H1 (cell line): Measurements from ENCODE around the gene GDNF. TPM values are rescaled to one million over a fixed set of nuclear protein-coding genes. Genes with fewer than 3 reads are reported as not detected.

ENCODE experiments used
- CTCF ChIA-PET: fragments of 300-600 bp; sonication (Branson Sonifier 250); formaldehyde crosslinking; loops from one replicate; lab custom pipeline; 2021; ENCODE audit not compliant: partially characterized antibody; lab: Charles Lee
- POLR2A ChIA-PET: fragments of 300-600 bp; sonication (Branson Sonifier 250); formaldehyde crosslinking; loops from one replicate; lab custom pipeline; 2021; ENCODE audit warnings: inconsistent platforms; ENCODE audit not compliant: partially characterized antibody; lab: Charles Lee
- DNase-seq, 2 experiments: peaks; one replicate each; pipeline versions ENCODE4 v3.0.0 to v3.0.0-alpha.2; 2010 to 2022; ENCODE audit warnings: low spot score in 2 of 2, low read depth in 1 of 2, mixed read lengths in 1 of 2
- FAIRE-seq: peaks from 2 replicates; lab custom pipeline; 2011; peaks lifted over from hg19 to GRCh38; lab: Jason Lieb, UNC
- H2AFZ ChIP-seq: 2 replicates; pipeline ENCODE4 v1.8.1; 2012; ENCODE audit warnings: low read length, inconsistent platforms
- H2AK5ac ChIP-seq: 2 replicates; pipeline ENCODE4 v1.6.1; 2013; ENCODE audit warnings: low read depth, low read length
- H2BK120ac ChIP-seq: replicated peaks from 2 replicates; pipeline ENCODE3; 2013; ENCODE audit warnings: low read depth, low read length, inconsistent platforms
- H2BK12ac ChIP-seq: 2 replicates; pipeline ENCODE4 v1.6.1; 2013; ENCODE audit warnings: low read depth, low read length
- H2BK15ac ChIP-seq: 2 replicates; pipeline ENCODE4 v1.6.1; 2013; ENCODE audit warnings: low read length
- H2BK20ac ChIP-seq: 2 replicates; pipeline ENCODE4 v1.6.1; 2013; ENCODE audit warnings: low read length
- H2BK5ac ChIP-seq: 2 replicates; pipeline ENCODE4 v1.6.1; 2013; ENCODE audit warnings: low read depth, low read length
- H3K14ac ChIP-seq: 2 replicates; pipeline ENCODE4 v1.6.1; 2013; ENCODE audit warnings: inconsistent platforms; ENCODE audit not compliant: insufficient read length
- H3K18ac ChIP-seq: 2 replicates; pipeline ENCODE4 v1.6.1; 2013; ENCODE audit warnings: low read length; ENCODE audit errors: extremely low read depth
- H3K23ac ChIP-seq: 2 replicates; pipeline ENCODE4 v1.6.1; 2013; ENCODE audit warnings: inconsistent platforms; ENCODE audit not compliant: insufficient read length
- H3K23me2 ChIP-seq: 2 replicates; pipeline ENCODE4 v1.6.1; 2013; ENCODE audit warnings: low read depth, low read length
- H3K27ac ChIP-seq: 2 replicates; pipeline ENCODE4 v1.6.1; 2011; ENCODE audit warnings: low read depth, low read length, inconsistent platforms
- H3K27me3 ChIP-seq, 4 experiments: replicated peaks in 1 of 4; 1 replicate in 1 of 4; 2 replicates in 3 of 4; pipeline versions ENCODE4 v1.6.1 to v1.8.1; 2011 to 2013; ENCODE audit warnings: low read length in 3 of 4, mild to moderate bottlenecking in 3 of 4, inconsistent platforms in 2 of 4, mixed read lengths in 2 of 4, moderate library complexity in 1 of 4; ENCODE audit not compliant: control insufficient read depth in 3 of 4, insufficient read depth in 3 of 4; ENCODE audit errors: extremely low read depth in 1 of 4
- H3K36me3 ChIP-seq, 4 experiments: 2 replicates each; pipeline versions ENCODE4 v1.6.1 to v1.8.1; 2011 to 2013; ENCODE audit warnings: mild to moderate bottlenecking in 4 of 4, low read length in 3 of 4, moderate library complexity in 2 of 4, control low read depth in 1 of 4, inconsistent platforms in 1 of 4; ENCODE audit not compliant: insufficient read depth in 4 of 4, control insufficient read depth in 2 of 4
- H3K4ac ChIP-seq: replicated peaks from 2 replicates; pipeline ENCODE3; 2013; ENCODE audit warnings: low read length, low read depth, mixed read lengths, inconsistent platforms; ENCODE audit not compliant: insufficient read length
- H3K4me1 ChIP-seq, 4 experiments: replicated peaks in 1 of 4; 1 replicate in 1 of 4; 2 replicates in 3 of 4; pipeline versions ENCODE4 v1.6.1 to v1.8.1; 2011 to 2013; ENCODE audit warnings: low read length in 3 of 4, inconsistent platforms in 2 of 4, mixed read lengths in 1 of 4; ENCODE audit not compliant: insufficient read depth in 4 of 4, control insufficient read depth in 3 of 4
- H3K4me2 ChIP-seq, 2 experiments: 2 replicates each; pipeline versions ENCODE4 v1.6.1 to v1.8.1; 2011 to 2013; ENCODE audit warnings: low read depth in 2 of 2, low read length in 2 of 2, control low read depth in 1 of 2, inconsistent platforms in 1 of 2, mild to moderate bottlenecking in 1 of 2; ENCODE audit not compliant: insufficient read depth in 1 of 2
- H3K4me3 ChIP-seq, 4 experiments: fragments of 200-600, 300-600 bp in 1 of 4; sonication (generic), shearing (Covaris generic), sonication (Bioruptor Twin) in 1 of 4; 2 replicates each; pipeline versions ENCODE4 v1.5.1 to v1.8.1; 2011 to 2016; ENCODE audit warnings: low read length in 4 of 4, low read depth in 3 of 4, control low read depth in 2 of 4, inconsistent platforms in 2 of 4, mild to moderate bottlenecking in 2 of 4, mixed read lengths in 1 of 4, moderate library complexity in 1 of 4; ENCODE audit not compliant: insufficient read depth in 2 of 4; ENCODE audit errors: extremely low read depth in 1 of 4
- H3K56ac ChIP-seq: replicated peaks from 2 replicates; pipeline ENCODE3; 2013; ENCODE audit warnings: low read depth, mild to moderate bottlenecking, mixed read lengths, low read length, inconsistent platforms; ENCODE audit not compliant: insufficient read length
- H3K79me1 ChIP-seq: 2 replicates; pipeline ENCODE4 v1.6.1; 2013; ENCODE audit warnings: low read depth, low read length, control low read depth
- H3K79me2 ChIP-seq, 2 experiments: 2 replicates each; pipeline versions ENCODE4 v1.6.1 to v1.8.1; 2012 to 2013; ENCODE audit warnings: low read length in 2 of 2, mild to moderate bottlenecking in 2 of 2, inconsistent platforms in 1 of 2; ENCODE audit not compliant: insufficient read depth in 2 of 2, control insufficient read depth in 1 of 2
- H3K9ac ChIP-seq, 4 experiments: replicated peaks in 1 of 4; 1 replicate in 1 of 4; 2 replicates in 3 of 4; pipeline versions ENCODE4 v1.6.1 to v1.8.1; 2011 to 2013; ENCODE audit warnings: low read depth in 3 of 4, low read length in 3 of 4, control low read depth in 2 of 4, mild to moderate bottlenecking in 2 of 4, moderate library complexity in 2 of 4, inconsistent platforms in 1 of 4; ENCODE audit errors: extremely low read depth in 1 of 4
- H3K9me3 ChIP-seq, 2 experiments: 2 replicates each; pipeline versions ENCODE4 v1.6.1 to v1.8.1; 2012 to 2013; ENCODE audit warnings: mild to moderate bottlenecking in 2 of 2, moderate library complexity in 2 of 2, control low read depth in 1 of 2, inconsistent platforms in 1 of 2, low read depth in 1 of 2, low read length in 1 of 2, mixed read lengths in 1 of 2; ENCODE audit not compliant: insufficient read depth in 2 of 2
- H4K20me1 ChIP-seq, 2 experiments: replicated peaks in 1 of 2; 2 replicates each; pipeline versions ENCODE3 to v1.8.1; 2011 to 2013; ENCODE audit warnings: inconsistent platforms in 2 of 2, low read length in 2 of 2, mild to moderate bottlenecking in 1 of 2; ENCODE audit not compliant: insufficient read depth in 2 of 2, control insufficient read depth in 1 of 2
- H4K5ac ChIP-seq: 2 replicates; pipeline ENCODE4 v1.6.1; 2013; ENCODE audit warnings: low read length, low read depth, mixed read lengths, inconsistent platforms; ENCODE audit not compliant: insufficient read length
- H4K8ac ChIP-seq: 2 replicates; pipeline ENCODE4 v1.8.0; 2013; ENCODE audit warnings: mild to moderate bottlenecking, moderate library complexity, low read length, inconsistent platforms; ENCODE audit not compliant: insufficient read depth; ENCODE audit errors: extremely low read depth
- H4K91ac ChIP-seq: replicated peaks from 2 replicates; pipeline ENCODE3; 2013; ENCODE audit warnings: low read length, mixed read lengths, inconsistent platforms; ENCODE audit not compliant: insufficient read length
- BRCA1 ChIP-seq: IDR thresholded peaks from 2 replicates; pipeline ENCODE4 v1.6.1; 2012; ENCODE audit warnings: low read depth, low read length, improper control_type of control experiment
- CBX8 ChIP-seq: fragments of 300-800, 300-1000 bp; sonication (generic); IDR thresholded peaks from 2 replicates; pipeline ENCODE4 v1.7.1; 2016; ENCODE audit warnings: low read depth, low read length, borderline replicate concordance
- EP300 ChIP-seq, 2 experiments: IDR thresholded peaks; 1 replicate in 1 of 2; 2 replicates in 1 of 2; pipeline ENCODE4 v1.6.1; 2011 to 2012; ENCODE audit warnings: low read depth in 2 of 2, low read length in 2 of 2, mild to moderate bottlenecking in 2 of 2, borderline replicate concordance in 1 of 2, inconsistent platforms in 1 of 2, moderate library complexity in 1 of 2
- JUN ChIP-seq: IDR thresholded peaks from 2 replicates; pipeline ENCODE4 v1.6.1; 2011; ENCODE audit warnings: low read depth, mild to moderate bottlenecking, improper control_type of control experiment, low read length
- KDM5A ChIP-seq: fragments of 200-600 bp; IDR thresholded peaks from 2 replicates; pipeline ENCODE4 v1.7.1; 2012; ENCODE audit warnings: mild to moderate bottlenecking, low read length, inconsistent platforms, mixed read lengths
- RAD21 ChIP-seq, 2 experiments: IDR thresholded peaks in 1 of 2; conservative IDR thresholded peaks in 1 of 2; 2 replicates each; pipeline ENCODE4 v1.6.1; 2011; ENCODE audit warnings: low read depth in 2 of 2, low read length in 2 of 2, improper control_type of control experiment in 1 of 2, inconsistent platforms in 1 of 2, mild to moderate bottlenecking in 1 of 2, moderate library complexity in 1 of 2
- RBBP5 ChIP-seq: IDR thresholded peaks from 2 replicates; pipeline ENCODE4 v1.7.1; 2012; ENCODE audit warnings: low read depth, mild to moderate bottlenecking, inconsistent platforms, low read length, moderate library complexity, borderline replicate concordance
- SIX5 ChIP-seq: IDR thresholded peaks from 2 replicates; pipeline ENCODE4 v1.6.1; 2011; ENCODE audit warnings: mild to moderate bottlenecking, low read depth, low read length
- SRF ChIP-seq: IDR thresholded peaks from 2 replicates; pipeline ENCODE4 v1.6.1; 2011; ENCODE audit warnings: mild to moderate bottlenecking, low read depth, low read length, moderate library complexity
- TAF1 ChIP-seq: IDR thresholded peaks from 2 replicates; pipeline ENCODE4 v1.6.1; 2011; ENCODE audit warnings: mild to moderate bottlenecking, low read depth, low read length
- TCF12 ChIP-seq: IDR thresholded peaks from 2 replicates; pipeline ENCODE4 v1.6.1; 2011; ENCODE audit warnings: low read depth, mild to moderate bottlenecking, low read length
- WGBS, 2 experiments: shearing (Covaris generic) in 1 of 2; methylation state at CpG; one replicate each; pipeline versions ENCODE4 v1.1.6 to v1.1.7; 2013 to 2015; ENCODE audit warnings: low lambda C conversion rate in 2 of 2, mixed read lengths in 2 of 2, inconsistent platforms in 1 of 2, low coverage in 1 of 2, missing lambda C conversion rate in 1 of 2; ENCODE audit not compliant: insufficient replicate concordance in 2 of 2, insufficient coverage in 1 of 2, insufficient read length in 1 of 2; ENCODE audit errors: extremely low coverage in 1 of 2, missing lambda C conversion rate in 1 of 2; 5-methylcytosine and 5-hydroxymethylcytosine counted together
- polyA plus RNA-seq, 7 experiments: library from polyadenylated mRNA; depleted of rRNA in 3 of 7; stranded (reverse) in 5 of 7; unstranded in 2 of 7; fragments of >200 nt in 5 of 7; fragments of 200-250 nt in 2 of 7; gene quantifications; 1 replicate in 5 of 7; 2 replicates in 1 of 7; 4 replicates in 1 of 7; pipeline versions ENCODE4 v1.2.1 to v1.2.3, GENCODE V29; 2011 to 2013; ENCODE audit warnings: missing spikeins in 2 of 7, mixed read lengths in 2 of 7
- total RNA-seq: library from RNA; stranded (reverse); fragmentation: NEBNext Ultra II Directional; extraction: Animal tissue kit (Norgen Biotek cat#: 25700); gene quantifications from 2 replicates; pipeline ENCODE4 v1.2.1, GENCODE V29; 2021
- TF ChIP-seq, protein P1 (sequence below), 3 experiments: IDR thresholded peaks; 1 replicate in 2 of 3; 2 replicates in 1 of 3; pipeline versions ENCODE4 v1.5.1 to v1.6.1; 2011; ENCODE audit warnings: low read length in 3 of 3, mild to moderate bottlenecking in 3 of 3, inconsistent platforms in 2 of 3, low read depth in 1 of 3, moderate library complexity in 1 of 3; ENCODE audit not compliant: insufficient read depth in 1 of 3; ENCODE audit errors: control extremely low read depth in 1 of 3

GDNF gene
- total and polyA plus RNA-seq, 2 of the 8 experiments (the other 6 are each of a cell fraction or from before 2014, with no cell fraction given): 0.15 to 2.0 TPM

DNA sequence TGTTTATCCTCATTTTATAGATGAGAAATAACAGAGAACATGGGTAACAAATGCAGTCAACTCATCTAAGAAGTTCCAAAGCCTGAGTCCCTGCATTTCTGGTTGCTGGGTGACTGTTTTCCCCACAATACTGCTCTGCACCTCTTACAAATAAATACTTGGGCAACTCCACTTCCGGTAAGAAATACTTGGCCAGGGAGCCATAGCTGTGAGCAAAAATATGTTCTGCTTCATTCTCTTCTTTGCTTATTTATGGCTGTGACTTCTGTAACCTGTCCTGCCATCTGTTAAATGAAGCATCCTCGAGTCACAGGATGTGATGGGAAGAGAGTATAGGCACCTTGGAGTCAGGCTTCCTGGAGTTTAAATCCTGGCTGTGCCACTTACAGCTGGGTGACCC, 49.9 kb downstream of the GDNF start:
- Histone ChIP-seq H3K27ac (no peak overlapping the region), H2AK5ac (no peak overlapping the region), H3K4me1 (no peaks in the 10 kb centered on the region), H2BK15ac (no peak overlapping the region), H4K20me1 (no peaks in the 10 kb centered on the region), H2BK5ac (no peak overlapping the region), H3K4me2 (no peak overlapping the region), H2BK20ac (no peak overlapping the region), H3K4ac (no peak overlapping the region), H2BK12ac (no peak overlapping the region), H3K27me3 (no peaks in the 10 kb centered on the region), H3K56ac (no peak overlapping the region), H3K79me1 (no peaks in the 10 kb centered on the region), H3K36me3 (no peaks in the 10 kb centered on the region), H3K9me3 (peaks cover 6 to 8% of the 10 kb centered on the region in 2 experiments), H4K91ac (no peak overlapping the region), H3K9ac (no peak overlapping the region), H2BK120ac (no peak overlapping the region), H4K5ac (no peak overlapping the region), H3K23ac (no peak overlapping the region), H3K14ac (no peak overlapping the region), H3K4me3 (no peak overlapping the region), H3K79me2 (no peaks in the 10 kb centered on the region), H4K8ac (no peak overlapping the region), H3K23me2 (no peaks in the 10 kb centered on the region), H2AFZ (no peak overlapping the region), H3K18ac (no peak overlapping the region)
- CTCF ChIA-PET: interaction anchor here (0.6 kb wide), 1 partner anchor 120 kb away, joined by 3 read pairs; no protein-coding TSS in a partner anchor
- POLR2A ChIA-PET: no interaction called here
- DNase-seq: no peak
- FAIRE-seq: no peak
- 80% methylated on average over 2 of the region's 2 CpGs; no CpG with 5 or more reads in 1 of the 2 experiments for WGBS, 2 experiments
- TF ChIP-seq, protein P1, sequence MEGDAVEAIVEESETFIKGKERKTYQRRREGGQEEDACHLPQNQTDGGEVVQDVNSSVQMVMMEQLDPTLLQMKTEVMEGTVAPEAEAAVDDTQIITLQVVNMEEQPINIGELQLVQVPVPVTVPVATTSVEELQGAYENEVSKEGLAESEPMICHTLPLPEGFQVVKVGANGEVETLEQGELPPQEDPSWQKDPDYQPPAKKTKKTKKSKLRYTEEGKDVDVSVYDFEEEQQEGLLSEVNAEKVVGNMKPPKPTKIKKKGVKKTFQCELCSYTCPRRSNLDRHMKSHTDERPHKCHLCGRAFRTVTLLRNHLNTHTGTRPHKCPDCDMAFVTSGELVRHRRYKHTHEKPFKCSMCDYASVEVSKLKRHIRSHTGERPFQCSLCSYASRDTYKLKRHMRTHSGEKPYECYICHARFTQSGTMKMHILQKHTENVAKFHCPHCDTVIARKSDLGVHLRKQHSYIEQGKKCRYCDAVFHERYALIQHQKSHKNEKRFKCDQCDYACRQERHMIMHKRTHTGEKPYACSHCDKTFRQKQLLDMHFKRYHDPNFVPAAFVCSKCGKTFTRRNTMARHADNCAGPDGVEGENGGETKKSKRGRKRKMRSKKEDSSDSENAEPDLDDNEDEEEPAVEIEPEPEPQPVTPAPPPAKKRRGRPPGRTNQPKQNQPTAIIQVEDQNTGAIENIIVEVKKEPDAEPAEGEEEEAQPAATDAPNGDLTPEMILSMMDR (IDR thresholded peaks at IDR 0.05; ENCODE audit: control extremely low read depth in 1 of 3, insufficient read depth in 1 of 3, low read depth in 1 of 3, low read length in 3 of 3): no peak
- no peak for TF ChIP-seq BRCA1
- TF ChIP-seq JUN: no peak
- no peak for TF ChIP-seq TAF1
- TF ChIP-seq TCF12: no peak
- TF ChIP-seq CBX8: no peak
- TF ChIP-seq KDM5A: no peak
- no peak for TF ChIP-seq RAD21 (IDR thresholded peaks at IDR 0.05 in 1 of 2, conservative IDR thresholded peaks at IDR 0.05 in 1 of 2; ENCODE audit: low read depth in 2 of 2, low read length in 2 of 2)
- no peak for TF ChIP-seq SIX5
- TF ChIP-seq EP300 (IDR thresholded peaks at IDR 0.05; ENCODE audit: borderline replicate concordance in 1 of 2, low read depth in 2 of 2, low read length in 2 of 2): no peak
- no peak for TF ChIP-seq SRF
- no peak for TF ChIP-seq RBBP5
